CD4-positive, alpha-beta T cell treated with Interleukin-21 for 1 hour (primary cell): ENCODE results near the gene ERMN.
"Not testable (repeated sequence)": the region's sequence is repeated elsewhere in the genome, so short reads cannot be mapped to it uniquely, and the experiment has no call there.

ENCODE experiments used
- DNase-seq: peaks from one replicate; pipeline ENCODE4 v3.0.0-alpha.2; 2020

Gene ERMN

DNA sequence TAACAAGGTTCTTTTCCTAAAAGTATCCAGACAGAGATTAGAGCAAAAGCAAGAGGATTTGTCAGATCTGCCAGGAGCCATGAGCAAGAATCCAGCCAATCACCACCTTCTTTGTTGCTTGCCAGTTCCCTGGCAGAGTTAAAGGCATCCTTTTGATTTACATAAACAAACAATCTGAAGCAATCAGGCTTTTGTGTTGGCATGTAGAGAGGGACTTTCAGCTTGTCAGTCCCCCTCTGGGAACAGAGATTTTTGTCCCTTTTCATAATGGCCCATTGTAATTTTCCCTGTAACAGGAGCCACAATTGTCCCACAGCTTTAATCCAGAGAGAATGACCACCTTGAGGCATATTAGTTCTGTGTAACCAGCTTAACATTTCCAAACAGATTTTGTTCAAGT, at the start of gene ERMN:
ERMN (minus strand) TSS at position 39 of the 400 bp plus-strand sequence. CDS start 182 bp downstream, outside the sequence.
- no peak for DNase-seq

- DNase-seq = no peak
Observed at GRCh38 chr2:157375384-157375783, 49.8 kb upstream of the ERMN start.

- DNase-seq = not testable (repeated sequence)
Observed at GRCh38 chr2:157368508-157368907, 42.9 kb upstream of the ERMN start.

DNA sequence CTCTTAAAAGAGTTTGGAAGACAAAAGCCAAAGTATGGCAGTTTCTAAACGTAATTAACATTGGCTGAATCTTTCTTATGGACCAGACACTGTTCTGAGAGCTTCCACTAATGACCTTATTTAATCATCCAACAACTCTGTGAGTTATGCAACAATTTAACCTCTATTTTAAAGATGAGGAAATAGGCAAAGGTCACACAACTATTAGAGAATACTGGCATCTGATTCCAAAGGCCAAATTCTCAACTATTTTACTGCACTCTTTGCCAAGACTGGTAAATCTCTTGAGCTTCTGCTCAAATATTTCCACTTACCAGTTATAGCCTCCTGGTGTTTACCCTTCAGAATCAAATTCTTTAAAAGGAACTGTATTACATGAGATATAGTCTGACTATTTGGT, 42.1 kb upstream of the ERMN start:
- DNase-seq = no peak

GRCh38 chr2:157364257-157364974, 38.8 kb upstream of the ERMN start:
- no peak for DNase-seq

DNA sequence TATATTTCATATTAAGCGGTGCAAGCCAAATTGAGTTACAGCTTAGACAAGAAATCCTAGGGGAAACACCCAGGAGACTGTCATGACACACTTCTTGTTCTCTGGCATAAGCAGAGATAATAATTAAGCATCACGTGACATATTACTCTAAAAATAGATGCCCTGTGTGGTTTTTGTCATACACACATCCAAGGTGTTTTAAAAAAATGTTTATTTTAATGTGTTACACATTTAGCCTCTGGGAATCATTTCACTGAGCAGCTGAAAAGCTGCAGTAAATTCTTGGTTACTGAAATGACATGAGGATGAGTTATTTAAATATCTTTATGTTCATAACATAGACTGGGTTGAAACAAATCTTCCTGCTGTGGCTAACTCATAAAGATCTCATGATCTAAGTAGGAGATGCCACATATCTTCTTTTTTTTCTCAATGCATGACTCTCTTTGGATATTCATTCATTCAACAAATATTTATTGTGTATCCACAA, 38.0 kb upstream of the ERMN start:
- DNase-seq = peak; percentile 17

DNA sequence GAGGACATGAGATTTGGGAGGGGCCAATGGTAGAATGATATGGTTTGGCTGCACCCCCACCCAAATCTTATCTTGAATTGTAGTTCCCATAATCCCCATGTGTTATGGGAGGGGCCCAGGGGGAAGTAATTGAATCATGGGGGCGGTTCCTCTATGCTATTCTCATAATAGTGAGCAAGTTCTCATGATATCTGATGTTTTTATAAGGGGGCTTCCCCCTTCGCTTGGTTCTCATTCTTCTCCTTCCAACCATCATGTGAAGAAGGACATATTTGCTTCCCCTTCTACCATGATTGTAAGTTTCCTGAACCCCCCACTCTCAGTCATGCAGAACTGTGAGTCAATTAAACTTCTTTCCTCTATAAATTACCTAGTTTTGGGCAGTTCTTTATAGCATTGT, 37.0 kb upstream of the ERMN start:
- DNase-seq = no peak

- DNase-seq = no peak
Observed at GRCh38 chr2:157361526-157361925, 35.9 kb upstream of the ERMN start.

- DNase-seq = no peak
Observed at GRCh38 chr2:157359628-157360027, 34.0 kb upstream of the ERMN start.

DNA sequence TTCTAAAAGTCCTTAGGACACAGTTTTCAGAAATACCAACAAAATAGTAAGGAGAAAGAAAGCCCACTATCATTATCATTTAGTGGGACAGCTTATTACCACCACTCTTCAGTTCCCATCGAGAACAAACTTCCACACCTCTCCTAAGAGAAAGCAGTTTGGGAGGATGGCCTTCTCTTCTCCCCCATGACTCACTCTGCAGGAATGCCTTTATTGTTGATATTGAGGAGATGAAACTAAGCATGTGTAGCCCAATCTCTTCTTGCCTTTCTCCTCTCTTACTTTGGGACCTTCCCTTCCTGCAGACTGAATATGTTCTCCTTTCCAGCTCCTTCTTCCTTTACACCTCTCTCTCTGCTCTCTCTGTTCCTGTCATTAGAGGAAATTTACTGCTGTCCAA, 30.0 kb upstream of the ERMN start:
- DNase-seq = no peak

GRCh38 chr2:157349949-157350515, 24.4 kb upstream of the ERMN start:
- no peak for DNase-seq

DNA sequence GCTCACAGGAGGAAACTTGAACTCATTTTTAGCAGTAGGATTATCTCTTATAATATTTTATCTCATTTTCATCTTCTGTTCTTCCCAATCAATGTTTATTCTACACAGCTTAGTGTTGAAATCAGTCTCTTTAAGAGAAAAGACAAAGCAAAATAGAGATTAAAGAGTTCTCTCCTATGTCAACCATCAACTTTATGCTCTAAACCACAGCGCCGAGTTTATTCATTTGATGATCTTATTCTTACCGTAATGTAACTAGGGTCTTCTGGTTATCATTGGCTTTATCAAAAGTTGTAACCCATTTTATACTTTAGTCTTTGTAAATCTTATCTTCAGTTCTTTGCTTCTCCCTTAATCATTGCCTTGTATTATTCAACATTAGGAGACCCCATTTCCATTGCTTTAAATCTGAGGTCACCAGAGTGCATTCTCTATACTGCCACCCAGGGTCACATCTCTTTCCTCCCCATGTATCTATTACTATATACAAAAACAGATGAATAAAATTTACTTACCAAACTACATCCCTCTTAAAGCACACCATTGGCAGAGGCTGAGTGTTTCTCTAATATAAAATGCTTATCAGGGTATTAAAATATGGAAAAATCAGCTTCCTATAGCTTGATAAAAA, 22.8 kb upstream of the ERMN start:
- no peak for DNase-seq

- no peak for DNase-seq
Observed at GRCh38 chr2:157345647-157346389, 20.2 kb upstream of the ERMN start.

GRCh38 chr2:157341381-157341780, 15.8 kb upstream of the ERMN start:
- DNase-seq = not testable (repeated sequence)

GRCh38 chr2:157339965-157340655, 14.5 kb upstream of the ERMN start:
- no peak for DNase-seq

GRCh38 chr2:157337978-157338377, 12.4 kb upstream of the ERMN start:
- DNase-seq = no peak

- peak; percentile 66 for DNase-seq
Observed at GRCh38 chr2:157336137-157337010, 10.8 kb upstream of the ERMN start.

DNA sequence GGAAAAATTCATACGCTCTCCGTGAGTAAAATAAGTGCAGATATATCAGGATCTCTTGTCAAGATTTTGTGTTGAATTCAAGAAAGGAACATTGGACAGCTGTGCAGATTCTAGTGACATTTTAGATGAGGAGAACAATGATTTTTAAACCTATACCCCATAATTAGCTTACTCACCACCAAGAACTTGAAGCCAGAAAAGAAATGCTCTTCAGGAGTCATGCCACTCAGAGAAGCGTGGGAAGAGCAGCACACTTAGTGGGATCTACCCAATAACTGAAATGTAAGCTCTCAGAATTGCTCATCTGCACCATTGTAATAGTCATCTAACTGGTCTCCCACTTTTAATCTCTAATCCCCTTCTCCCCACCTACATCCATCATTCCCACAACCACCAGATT, 9.2 kb upstream of the ERMN start:
- no peak for DNase-seq

GRCh38 chr2:157334335-157334734, 8.7 kb upstream of the ERMN start:
- DNase-seq = no peak

- no peak for DNase-seq
Observed at GRCh38 chr2:157333304-157334047, 7.9 kb upstream of the ERMN start.

DNA sequence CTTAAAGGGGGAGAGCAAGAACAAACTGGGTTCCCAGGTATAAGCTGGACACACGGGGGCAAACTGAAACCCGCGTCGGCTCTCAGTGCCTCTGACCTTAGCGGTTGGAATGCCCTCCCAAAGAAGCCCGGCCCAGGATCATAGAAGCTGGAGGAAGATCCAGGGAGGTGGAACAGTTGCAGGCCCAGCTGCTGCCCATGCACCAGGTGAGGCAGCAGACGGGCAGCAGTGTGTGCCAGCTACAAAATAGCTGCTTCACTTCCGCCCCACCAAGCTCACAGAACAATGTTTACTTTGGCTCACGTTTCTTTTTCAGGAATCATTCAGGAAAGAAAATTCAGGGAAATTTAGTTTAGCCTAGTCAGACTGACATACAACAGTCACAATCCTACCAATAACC, 3.9 kb upstream of the ERMN start:
- no peak for DNase-seq
